NCI-H2171 treated with DMSO at 0.1 percent for 48 hours (cell line): ENCODE measurements around the gene SLC9A9.

Experiments used
- DNase-seq: peaks from one replicate; lab custom pipeline; 2025; lab: John Stamatoyannopoulos, UW

SLC9A9 gene

DNA sequence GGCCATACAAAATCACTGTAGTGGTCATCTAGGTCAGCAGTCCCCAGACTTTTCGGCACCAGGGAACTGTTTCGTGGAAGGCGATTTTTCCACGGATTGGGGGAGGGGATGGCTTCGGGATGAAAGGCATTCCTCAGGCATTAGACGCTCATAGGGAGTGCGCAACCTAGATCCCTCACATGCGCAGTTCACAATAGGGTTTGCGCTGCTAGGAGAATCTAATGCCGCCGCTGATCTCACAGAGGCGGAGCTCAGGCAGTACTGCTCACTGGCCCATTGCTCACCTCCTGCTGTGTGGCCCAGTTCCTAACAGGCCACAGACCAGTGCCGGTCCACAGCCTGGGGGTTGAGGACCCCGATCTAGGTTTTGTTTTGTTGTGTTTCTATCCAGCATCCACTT, 200.1 kb downstream of the SLC9A9 start:
- no peak for DNase-seq

DNA sequence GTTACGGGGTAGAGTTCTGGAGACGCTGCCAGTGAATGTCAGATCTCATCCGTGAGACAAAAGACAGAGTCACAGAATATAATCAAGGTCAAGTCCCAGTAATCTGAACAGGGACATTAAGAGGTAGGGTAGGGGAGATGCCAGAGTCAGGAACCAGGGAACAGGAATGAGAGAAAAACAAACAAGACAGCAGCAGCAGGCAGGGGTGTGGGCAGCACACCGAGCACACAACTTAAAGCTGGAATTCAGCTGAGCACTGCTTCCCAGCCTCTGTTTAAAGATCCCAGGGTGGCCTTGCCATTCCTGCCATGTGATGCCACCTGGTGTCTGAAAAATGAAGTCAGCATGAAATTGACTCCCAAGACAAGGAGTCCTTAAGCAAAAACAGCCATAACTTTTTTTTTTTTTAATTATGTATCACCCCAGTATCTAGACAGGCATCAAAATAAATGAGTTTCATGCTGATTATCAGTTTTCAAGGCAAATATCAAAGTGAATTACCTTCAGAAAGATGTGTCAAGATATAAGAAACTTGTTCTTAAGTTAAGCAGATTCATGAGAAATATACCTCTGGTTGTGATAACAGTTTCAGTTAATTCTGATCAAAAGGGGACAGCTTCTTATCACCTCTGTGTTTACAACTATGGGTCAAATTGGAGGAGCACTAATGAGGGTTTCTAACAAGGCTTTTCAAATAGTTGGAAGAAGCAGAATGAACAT, 203.7 kb downstream of the SLC9A9 start:
- DNase-seq = peak; percentile 60

GRCh38 chr3:143643905-143644304, 204.4 kb downstream of the SLC9A9 start:
- DNase-seq = no peak

DNA sequence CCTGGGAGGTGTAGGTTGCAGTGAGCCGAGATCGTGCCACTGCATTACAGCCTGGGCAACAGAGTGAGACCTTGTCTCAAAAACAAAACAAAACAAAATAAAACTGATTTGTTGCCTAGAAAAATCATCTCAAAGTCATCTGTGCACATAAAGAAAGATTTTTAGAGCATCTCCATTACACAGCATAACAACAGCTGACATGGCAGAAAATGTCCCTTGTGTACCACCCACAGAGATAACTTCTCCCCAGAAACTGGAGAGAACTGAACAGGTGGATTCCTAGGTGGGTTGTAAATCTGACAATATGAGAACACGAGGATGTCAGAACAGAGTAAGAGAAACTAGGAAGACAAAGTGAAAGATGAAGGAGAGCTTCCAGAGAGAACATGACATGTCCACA, 207.5 kb downstream of the SLC9A9 start:
- DNase-seq = no peak

DNA sequence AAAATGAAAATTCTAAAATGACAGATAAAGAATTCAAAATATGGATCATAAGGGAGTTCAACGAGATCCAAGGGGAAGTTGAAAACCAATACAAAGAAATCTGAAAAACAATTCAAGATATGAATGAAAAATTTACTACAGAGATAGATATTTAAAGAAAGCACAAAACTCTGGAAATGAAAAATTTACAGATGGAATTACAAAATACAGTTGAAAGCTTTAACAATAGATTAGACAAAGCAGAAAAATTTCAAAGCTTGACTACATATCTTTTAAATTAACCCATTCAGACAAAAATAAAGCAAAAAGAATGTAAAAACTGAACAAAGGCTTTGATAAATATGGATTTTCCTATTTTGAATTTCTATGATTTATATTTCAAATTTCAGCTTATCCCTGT, 211.1 kb downstream of the SLC9A9 start:
- DNase-seq = no peak

DNA sequence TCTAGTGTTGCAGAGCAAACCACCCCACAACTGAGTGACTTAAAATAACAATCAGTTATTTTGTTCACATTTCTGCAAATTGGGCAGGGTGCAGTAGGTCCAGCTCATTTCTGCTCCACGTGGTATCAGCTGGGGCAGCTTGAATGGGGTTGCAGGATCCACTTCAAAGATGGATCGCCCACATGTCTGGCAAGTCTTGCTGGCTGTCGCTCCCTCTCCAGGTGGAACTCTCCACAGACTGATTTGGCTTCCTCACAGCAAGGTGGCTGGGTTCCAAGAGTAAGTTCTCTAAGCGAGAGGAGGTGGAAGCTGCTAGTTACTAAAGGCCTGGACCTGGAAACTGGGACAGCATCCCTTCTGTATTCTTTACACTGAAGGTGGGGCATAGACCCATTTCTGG, 213.3 kb downstream of the SLC9A9 start:
- DNase-seq = peak; percentile 9

DNA sequence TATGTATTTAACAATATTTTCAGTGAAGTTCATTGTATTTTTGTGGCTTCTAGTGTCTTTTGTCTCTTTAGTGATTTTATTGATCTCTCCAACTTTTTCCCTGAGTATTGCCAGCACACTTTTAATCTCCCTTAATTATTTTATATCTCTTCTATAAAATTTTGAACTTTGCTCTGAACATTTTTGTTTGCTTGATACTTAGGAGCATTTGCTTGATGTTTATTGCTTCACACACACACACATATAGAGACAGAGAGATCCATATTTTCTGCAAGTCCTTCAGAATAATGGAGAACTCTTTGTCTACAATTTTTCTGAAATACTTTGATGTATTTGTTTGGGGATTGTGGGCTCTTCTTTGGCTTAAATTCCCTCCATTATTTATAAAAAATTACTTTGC, 213.8 kb downstream of the SLC9A9 start:
- DNase-seq = no peak

GRCh38 chr3:143633816-143634215, 214.5 kb downstream of the SLC9A9 start:
- no peak for DNase-seq

DNA sequence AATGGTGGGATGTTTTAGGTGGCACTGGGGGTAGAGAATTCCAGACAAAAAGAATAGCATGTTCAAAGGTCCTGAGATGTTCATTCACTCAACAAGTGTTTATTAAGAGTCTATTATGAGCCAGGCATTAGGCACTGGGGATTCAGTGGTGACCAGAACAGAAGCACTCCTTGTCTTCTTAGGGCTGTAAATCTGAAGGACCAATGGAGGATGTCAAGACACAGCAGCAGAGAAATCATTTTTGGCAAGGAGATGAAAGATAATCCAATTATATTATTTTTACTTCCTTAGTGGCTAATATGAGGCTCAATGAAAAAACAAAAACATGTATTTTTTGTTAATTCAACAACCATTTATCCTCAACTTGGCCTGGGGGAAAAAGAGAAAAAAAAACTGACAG, 218.5 kb downstream of the SLC9A9 start:
- DNase-seq = no peak

DNA sequence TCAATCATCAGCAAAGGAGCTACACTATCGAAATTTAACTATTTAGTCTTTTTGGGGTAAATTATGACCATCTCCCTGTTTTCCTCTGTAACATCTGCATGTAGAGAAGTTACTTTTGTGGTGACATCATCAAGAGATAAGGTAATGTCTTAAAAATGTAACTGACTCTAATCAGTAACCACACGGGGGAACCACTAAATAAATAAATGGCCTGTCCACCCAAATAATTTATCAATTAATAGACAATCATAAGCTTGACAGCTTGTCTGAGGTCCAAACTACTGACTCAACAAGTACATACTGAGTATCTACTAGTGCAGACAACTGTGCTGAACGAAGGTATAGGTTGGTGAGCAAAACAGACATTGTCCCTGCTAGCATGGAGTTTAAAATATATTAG, 219.3 kb downstream of the SLC9A9 start:
- no peak for DNase-seq

DNA sequence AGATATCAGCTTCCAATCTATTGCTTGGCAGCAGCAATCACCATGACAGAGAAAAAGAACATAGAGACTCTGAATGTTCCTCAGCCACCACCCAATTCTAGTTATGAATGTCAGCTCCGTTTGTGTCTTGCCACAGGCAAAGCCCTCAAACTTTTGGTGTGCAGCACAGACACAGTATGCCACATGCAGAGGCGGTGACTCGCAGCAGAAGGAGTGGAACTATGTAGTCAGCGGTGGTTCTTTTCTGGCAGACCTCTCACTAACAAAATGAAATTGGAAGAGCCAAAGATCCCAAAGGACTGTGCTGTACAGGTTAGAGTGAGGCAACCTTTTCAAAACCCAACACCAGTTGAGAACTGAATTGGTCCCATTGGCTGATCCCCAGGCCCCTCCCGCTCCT, 220.9 kb downstream of the SLC9A9 start:
- DNase-seq = no peak

- no peak for DNase-seq
These were observed 229.0 kb downstream of the SLC9A9 start for GRCh38 chr3:143619231-143619630.

GRCh38 chr3:143617050-143617449, 231.2 kb downstream of the SLC9A9 start:
- DNase-seq = no peak

GRCh38 chr3:143613226-143613625, 235.0 kb downstream of the SLC9A9 start:
- no peak for DNase-seq

GRCh38 chr3:143612541-143612940, 235.7 kb downstream of the SLC9A9 start:
- DNase-seq = no peak

DNA sequence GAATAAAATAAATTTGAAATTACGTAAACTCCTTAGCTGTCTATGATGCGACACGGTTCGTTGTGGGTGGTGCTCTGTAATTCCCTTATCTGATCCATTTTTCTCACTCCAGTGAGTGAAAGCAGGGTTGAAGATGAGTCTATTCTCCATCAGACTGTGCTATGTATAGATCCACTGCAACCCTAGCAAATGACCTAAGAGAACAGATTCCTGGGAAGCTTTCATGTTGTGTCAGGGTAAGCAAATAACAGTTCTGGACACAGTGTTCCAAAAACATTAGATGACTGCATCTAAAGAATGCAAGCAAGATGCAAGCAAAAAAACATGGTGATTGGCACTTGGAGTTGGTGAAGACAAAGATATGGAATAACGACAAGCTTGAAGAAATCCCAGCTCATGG, 239.3 kb downstream of the SLC9A9 start:
- no peak for DNase-seq

- DNase-seq = no peak
These were observed 242.9 kb downstream of the SLC9A9 start for GRCh38 chr3:143605233-143605950.

DNA sequence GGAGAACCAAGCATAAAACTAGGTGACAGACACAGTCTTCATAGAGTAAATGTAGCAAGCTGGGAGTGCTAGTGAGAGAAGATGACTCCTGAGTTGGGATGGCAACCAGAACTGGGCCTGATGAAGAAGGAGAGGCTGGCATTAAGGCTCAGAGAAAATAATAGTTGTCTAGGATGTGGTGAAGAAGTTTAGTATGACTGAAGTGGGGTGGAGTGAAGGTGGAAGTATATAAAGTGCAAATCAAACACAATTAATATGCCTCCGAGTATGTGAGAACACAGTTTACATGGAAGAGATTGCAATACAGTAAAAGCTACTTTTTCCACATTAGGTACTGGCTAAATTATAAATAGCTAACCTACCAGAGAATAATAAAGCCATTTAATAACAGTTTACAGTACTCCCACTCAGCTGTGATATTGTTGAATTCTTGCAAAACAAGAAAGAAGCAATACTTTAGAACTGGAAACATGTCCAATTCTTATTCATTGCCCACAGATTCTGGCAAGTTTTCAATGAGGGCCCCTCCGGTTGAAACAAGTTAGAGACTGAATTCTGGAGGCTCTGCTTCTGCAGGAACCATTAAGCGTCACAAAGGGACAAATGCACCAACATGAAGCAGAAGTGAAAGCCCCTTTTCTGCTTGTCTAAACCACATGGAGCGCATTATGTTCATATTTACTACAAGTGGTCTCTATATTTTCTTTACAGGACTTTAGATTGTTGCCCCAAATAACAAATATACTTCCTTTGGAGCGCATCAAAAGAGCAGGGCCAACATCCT, 243.7 kb downstream of the SLC9A9 start:
- no peak for DNase-seq

- no peak for DNase-seq
These were observed 244.5 kb downstream of the SLC9A9 start for GRCh38 chr3:143603774-143604173.

GRCh38 chr3:143601723-143602484, 246.4 kb downstream of the SLC9A9 start:
- no peak for DNase-seq

- DNase-seq = no peak
These were observed 247.2 kb downstream of the SLC9A9 start for GRCh38 chr3:143600756-143601718.
